HG03565 (cell line): ENCODE results near the gene ANKRD63.

Source experiments
- ATAC-seq: cut with Tn5 transposase; IDR thresholded peaks from one replicate; pipeline ENCODE4 v1.9.1; 2021; ENCODE audit warnings: mild to moderate bottlenecking, moderate library complexity; ENCODE audit not compliant: unreplicated experiment

The ANKRD63 gene

DNA sequence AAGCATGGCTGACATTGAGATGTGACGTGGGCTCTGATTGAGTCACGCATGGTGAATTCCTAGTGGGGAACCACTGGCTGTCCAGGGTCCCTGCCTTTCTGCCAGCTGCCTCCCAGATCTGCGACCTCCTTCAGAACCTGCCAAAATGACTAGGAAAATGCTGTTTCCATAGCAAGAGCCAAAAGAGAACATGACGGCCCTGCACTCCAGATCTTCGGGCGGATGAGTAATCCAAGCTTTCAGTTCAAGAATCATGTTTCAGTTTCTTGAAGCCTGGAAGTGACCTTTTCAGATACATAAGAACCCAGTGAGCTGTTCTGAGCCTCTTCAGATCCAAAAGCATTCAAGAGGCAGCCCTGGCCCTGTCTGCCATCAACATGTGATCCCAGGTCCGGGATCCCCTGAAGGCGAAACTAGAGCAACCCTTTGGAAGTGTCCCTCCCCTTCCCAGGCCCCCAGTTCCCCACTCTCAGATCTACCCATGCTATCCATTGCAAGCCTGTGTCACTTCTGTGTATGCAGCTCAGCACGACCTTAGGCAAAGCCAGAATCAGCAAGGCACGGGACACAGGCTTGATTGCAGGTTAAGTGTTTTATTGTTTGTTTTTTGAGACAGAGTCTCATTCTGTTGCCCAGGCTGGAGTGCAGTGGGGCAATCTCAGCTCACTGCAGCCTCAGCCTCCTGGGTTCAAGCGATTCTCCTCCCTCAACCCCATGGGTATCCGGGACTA, 19.7 kb downstream of the ANKRD63 start:
- no peak for ATAC-seq

DNA sequence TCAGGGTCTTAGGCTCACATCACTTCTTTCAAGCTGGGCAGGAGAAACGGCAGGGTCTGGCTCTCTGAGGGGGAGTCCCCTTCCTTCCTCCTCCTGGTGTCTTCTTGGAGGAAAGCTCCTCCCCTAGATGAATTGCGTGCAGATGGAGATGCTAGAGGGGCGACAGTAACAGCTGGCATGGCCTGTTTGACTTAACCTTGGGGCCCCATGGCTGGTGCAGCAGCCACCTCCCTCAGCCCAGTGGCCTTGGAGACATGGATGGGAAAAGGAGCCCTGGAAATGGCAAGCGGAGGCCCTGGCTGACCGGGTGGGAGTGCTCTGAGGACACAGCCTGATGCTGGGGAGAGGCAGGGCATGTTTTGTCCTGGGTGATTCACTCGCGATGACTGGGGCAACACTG, 23.8 kb downstream of the ANKRD63 start:
- ATAC-seq = no peak

DNA sequence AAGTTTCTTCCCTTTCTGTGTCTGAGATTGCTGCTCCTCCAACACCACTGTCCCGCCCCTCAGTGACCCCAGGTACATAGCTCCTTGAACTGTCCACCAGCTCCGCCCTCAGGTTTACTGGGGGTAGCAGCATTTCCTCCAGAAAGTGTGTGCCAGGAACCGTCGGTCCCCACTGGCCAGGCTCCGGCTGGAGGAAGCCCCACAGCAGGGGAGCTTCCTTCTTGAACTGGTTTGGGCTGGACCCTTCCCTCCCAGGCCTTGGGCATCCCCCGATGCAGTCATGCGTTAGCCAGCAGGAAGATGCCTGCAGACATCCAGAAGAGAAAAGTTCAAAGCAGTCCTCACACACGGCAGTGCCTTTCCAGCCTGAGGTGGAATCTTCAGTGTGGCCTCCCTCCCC, 24.3 kb downstream of the ANKRD63 start:
- no peak for ATAC-seq

DNA sequence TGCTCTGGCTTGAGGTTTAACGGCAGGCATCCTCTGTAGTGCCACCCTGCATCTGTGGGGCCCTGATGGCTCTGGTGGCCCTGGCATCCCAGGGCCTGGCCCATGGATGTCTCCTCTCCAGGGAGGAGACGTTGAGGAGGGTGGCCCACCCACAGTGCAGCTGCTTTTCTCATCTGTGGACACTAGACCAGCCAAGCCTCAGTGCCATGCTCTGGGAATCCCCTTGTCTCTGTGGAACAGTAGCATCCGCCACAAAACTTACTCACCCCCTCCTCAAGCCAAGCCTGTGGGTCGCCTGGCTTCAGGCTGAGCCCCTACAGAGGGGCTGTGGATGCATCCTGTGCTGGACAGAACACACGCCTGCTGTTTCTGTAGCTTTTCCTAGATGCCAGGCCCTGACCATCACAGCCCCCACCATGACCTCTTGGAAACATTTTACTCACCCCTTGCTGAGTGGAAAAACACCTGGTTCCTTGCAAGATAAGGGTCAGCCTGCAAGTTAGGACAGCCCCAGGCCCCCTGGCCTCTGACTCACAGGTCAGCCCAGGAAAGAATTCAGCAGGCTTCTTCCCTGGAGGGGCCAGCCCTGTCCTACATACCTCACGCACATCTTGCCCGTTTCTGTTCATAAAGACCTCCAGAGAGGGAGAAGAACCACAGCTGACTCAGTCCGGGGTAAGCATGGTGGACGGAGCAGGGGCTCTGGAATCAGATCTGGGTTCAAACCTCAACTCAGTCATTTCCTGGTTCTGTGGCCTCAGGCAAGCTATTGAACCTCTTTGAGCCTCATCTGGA, 25.0 kb downstream of the ANKRD63 start:
- no peak for ATAC-seq

DNA sequence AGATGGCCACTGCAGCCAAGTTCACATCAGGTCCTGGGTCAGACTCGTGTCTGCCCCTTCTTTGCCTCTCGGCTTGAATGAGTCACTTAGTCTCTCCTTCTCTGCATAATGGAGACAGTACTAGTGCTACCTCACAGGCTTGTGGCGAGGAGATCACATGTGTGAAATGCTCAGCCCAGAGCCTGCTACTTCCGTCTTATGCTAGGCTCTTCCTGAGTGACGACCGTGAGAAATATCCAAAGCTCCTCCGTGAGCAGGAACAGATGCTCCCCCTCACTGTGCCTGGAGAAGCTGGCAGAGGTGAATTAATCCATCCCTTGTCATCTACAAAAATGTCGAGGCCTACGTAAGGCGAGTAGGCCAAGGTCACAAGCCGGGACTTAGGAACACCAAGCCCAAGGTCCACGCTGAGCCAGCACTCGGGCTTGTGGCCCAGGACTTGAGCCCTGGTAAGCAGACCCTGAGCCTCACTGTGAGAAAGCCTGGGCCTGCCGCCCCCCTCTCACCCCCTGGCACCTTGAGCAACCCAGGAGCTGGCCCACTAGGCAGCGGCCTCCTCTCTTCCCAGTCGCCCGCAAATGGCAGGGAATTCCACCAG, 26.1 kb downstream of the ANKRD63 start:
- no peak for ATAC-seq

DNA sequence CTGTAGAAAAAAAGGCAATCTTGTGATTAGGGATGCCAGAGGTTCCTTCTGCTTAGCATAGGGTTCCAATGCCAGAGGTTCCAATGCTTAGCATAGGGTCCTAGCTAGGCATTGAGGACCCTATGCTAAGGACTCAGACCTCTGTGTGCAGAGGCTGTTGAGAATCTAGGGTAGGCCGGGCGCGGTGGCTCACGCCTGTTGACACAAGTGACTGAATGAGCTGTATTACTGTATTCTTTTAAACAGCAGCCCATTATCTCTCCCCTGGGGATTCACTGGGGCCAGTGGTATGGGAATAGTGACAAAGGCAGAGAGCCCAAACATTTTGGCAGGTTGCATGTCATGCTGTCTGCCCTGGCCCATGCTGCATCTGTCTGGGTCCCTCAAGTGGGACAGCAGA, 27.8 kb downstream of the ANKRD63 start:
- no peak for ATAC-seq

DNA sequence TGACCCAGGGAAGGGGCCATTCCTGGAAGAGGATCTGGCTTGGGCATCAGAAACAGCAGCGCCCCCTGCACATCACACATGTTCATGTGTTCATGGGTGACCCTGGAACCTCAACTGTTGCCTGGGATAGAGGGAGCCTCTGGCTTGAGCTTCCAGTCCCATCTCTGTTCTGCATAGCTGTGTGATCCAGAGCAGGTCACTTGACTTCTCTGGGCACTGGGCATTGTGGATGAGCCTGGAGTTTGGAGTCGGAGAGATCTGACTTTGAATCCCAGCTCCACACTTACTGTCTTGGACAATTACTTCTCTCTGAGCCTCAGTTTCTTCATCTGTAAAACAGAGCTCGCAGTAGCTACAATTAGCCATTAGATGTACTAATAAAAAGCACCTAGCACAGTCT, 28.4 kb downstream of the ANKRD63 start:
- no peak for ATAC-seq

DNA sequence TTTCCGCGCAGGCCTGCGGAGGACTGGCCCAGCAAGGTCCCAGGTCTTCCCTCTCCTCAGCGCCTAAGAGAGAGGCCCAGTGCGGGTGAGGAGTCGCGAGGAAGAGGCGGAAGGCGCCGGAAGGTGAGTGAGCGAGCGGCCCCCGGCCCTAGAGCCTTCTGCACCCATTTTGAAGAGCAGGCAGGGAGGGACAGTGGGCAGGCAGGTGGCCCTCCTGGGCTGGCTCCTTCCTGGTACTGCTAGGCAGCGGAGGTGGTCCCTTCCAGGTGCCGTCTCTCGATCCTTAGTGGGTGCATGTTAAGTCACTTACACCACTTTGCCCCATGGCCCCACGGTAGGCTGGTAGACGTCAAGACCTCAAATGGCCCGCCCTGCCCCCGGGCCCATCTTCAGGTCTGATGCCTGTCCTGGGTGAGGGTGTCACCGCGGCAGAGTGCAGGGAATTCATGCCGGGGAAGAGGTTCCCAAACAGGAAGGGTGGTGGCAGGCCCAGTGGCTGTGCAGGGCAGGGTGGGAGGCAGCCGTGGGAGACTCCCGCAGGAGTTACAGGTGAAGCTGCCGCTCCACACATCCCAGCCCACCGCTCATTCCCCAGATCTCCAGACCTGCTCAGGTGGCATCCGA, 29.6 kb downstream of the ANKRD63 start:
- ATAC-seq = no peak

DNA sequence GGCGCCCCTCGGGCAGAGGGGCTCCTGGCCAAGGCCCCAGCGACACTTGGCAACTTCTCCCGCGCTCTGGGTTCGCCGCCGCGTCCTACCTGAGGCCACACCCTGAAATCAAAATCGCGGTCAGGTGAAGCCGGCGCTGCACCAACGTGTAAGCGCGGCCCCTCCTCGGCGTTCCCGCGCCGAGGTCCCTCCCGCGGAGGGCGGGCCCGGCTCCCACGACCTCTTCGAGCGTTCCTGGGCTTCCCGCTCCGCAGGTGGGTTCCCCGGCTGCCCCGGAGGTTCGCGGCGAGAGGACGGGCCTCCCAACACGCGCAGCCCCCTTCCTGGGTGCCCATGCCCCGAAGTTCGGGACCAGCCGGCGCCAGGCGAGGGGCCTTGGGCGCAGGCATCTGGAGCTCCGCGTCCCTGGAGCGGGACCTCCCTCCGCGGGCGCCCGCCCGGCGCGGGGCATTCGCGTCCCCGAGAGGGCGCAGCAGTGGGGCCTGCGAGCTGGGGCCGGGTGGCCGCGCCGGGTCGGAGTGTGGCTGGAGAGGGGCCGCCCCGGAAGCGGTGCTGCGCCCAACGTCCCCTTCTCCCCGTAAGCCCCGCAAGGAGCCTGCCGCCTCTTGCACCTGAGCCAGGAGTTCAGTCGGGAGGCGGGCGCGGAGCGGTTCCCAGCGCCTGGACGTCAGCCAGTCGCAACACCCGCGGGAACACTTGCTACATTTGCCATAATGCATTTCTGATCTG, 30.3 kb downstream of the ANKRD63 start:
- ATAC-seq = no peak

DNA sequence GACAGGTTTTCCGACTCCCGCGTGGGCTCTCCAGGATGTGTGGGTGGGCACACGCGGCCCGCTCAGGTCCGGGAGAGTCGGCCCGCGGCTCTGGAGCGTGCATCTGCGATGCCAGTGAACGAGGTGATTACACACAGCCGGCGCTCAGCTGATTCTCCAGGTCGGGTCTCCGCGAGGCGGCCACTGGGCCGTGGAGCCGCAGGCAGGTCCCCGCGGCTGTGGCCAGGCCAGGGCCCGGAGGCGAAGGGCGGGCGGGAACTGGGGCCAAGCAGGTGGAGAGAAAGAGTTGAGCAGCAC, 30.8 kb downstream of the ANKRD63 start:
- no peak for ATAC-seq

DNA sequence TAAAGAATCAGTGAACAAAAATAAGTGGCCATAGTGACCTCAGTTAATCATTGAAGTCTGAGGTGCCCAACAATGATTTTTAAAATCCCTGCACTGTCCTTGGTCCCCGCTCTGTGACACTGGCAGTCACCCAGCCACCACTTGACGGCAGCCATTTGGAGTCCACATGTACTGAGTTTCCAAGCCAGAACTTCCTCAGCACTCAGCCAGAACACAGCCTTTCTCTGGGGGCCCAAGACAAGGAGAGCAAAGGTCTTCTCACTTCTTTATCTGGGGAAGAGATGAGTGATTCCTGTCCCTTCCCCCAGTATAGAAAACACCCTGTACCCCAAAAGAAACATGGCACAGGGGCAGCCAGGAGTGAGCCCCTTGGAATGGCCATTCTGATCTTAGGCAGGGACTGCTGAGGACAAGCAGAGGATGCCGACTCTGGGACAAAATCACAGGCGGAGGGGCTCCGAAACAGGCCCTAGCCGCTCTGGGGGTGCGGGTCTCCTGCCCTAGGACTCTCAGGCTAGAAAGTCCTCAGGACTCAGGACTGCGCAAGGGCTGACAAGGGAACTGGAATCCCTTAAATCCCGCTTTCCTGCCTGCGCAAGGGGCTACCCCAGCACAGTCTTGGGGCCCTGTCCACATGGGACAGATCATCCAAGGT, 31.3 kb downstream of the ANKRD63 start:
- no peak for ATAC-seq

DNA sequence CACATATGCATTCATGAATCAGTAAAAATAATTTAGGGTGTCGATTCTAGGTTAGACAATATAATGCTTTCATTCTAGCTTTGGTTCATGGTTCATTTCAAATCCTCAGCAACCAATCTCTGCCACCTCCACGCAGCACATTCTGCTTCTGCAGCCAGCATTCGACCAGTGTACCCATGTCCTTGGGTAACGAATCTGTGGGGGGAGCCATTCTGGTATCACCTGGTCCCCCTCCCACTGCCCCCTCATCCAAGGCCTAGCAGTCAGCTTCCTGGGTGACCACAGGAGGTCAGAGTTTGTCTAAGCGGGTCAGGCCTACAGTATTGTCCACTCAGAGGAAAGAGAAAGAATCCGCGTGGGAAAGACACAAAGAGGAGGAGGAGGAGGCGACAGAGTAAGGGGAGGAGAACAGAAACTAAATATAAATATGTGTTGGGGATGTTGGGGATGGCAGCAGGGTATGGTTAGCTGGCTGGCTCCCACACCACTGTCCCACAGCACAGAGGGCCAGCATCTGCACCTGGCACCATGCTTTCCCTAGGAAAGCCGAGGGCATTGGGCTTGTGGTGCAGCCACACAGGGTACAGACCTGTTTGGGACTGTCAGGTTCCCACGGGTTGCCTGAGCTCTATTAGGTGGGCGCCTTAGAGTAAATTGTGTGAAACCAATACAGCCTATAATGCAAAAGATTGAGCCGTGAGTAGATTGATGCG, 31.9 kb downstream of the ANKRD63 start:
- ATAC-seq = no peak

DNA sequence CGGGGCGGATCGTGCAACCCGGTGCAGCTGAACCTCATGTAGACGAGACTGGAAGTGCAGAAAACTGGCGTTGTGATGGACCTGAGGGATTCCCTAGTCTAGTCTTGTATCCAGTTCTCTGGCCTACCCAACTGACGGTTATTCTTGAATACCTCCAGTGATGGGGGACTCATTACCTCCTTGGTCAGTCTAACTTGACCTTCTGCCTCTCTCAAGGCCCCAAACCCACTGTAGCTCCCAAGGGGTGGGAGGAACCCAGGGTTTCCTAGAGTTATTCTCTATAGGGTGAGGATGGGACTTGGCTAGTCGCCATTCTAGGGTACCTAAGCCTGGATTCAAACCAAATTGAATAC, 32.6 kb downstream of the ANKRD63 start:
- no peak for ATAC-seq

DNA sequence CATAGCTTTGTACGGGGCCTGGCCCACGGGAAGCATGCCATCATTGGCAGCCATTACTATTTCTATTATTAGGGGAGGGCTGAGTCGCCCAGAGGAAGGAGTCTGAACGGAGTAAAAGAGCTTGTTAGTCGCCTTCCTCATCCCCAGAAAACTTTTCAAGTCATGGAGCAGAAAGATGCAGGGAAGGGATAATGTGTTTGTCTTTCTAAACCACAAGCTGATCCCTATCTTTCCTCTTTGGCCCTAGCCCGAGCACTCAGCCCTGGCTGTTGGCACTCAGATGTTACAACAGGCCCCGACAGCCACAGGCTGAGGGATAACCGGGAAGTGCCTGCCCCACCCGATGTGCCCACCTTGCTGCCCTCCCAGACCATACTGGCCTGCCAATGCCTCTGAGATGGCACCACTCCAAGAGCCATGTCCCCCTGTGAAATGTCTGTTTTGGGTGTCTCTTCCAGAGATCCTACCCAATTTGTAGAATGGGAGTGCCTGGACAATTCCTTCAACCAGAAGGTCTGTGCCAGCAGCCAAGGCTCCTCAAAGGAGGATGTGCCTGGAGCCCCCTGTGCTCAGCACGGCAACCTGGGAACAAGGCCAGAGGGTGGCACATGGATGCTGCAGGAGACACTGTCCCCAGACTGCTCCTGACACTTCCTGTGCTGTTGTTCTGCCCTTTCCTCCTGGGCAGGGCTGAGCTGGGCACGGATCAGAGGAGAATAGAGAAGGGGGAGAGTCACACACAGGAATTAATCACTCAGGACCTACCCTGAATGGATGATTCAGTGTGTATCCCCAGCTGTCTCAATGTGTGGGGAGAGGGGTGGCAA, 33.2 kb downstream of the ANKRD63 start:
- no peak for ATAC-seq

DNA sequence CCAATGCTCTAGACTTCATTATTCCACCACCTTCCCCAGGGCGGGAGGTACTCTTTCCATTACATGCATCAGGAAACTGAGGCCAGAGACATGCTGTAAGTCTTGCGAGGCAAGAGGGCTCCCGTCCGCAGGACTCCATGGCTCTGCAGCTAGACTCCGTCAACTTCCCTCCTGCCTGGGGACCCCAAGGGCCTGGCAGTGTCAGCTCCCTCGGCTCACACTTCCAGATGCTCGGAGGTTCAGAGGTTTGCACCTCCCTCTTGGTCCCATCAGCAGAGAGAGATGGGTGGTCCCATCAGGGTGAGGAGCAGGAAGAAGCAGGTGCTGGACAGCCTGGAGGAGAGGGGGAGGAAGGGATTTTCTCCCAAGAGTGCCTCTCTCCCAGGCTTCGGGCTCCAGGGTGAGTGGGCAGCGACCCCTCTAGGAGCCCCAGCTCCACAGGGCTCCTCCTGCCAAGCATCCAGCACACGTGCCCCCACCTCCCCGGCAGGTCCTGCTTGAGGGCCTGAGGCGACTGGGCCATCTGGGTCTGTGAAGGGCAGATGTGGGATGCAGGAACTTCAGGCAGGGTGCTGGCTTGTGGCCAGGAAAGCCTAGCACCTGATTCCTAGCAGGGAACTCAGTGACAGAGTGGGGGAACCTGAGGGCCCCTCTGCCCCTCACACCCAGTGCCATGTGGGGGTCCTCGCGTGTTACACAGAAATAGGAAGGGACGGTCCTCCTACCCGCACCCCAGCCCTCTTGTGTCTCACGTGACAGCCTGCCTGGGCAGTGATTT, 34.7 kb downstream of the ANKRD63 start:
- ATAC-seq = no peak

DNA sequence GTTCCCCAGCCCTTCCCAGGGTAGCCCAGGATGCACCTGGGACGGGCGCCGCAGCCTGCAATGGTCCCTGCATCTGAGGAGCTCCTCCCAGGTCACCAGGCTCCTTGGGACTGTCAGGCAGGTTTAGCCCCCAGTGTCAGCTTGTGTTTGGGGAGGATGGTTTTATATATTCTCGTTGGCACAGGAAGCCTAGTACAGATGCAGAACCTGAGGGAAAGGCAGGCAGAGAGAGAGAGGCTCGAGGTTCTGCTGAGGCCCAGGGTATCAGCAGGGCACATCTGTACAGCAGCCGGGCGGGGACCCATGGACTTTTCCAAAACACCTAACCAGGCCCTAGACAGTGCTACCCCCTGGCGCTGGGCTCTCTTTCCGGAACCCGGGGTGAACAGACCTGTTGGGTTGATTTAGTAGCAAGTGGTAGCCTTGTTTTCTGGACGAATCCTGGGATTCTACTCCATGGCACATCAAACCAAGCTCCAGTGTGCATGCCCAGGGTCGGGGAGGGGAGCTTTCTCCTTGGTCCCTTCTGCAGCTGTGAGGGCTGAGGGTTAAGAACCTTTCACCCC, 35.4 kb downstream of the ANKRD63 start:
- no peak for ATAC-seq

DNA sequence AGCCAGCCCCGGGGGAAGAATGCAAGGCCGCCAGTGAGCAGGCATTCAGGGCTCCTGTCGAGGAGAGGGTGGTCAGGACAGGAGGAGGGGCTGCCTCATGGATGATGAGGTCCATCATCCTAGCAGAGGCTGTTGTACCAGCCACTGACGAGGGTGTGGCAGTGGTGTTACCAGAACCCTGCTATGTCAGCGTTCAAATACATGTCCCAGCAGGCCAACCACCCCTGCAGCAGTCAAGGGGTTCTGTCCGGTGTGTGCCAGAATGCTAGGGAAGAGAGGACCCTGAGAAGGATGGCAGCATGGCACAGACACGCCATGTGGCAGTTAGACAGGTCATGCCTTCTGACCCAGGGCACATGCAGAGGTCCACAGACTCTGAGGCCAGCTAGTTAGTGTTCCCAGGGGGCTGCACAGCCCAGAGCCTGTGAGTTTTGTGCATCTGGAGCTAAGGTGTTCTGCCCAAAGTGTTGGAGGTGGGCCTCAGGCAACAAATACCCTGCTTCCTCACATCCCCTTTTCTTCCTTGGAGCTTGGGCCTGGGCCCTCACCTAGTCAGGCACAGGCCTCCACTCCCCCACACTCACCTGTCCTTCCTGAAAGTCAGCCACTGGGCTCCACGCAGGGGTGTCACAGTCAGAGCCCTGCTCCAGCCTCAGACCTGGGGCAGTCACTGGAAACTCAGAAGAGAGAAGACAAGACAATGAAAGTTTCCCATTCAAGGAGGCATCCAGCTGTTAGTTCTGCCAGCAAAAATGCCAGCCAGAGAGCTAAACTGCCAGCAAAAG, 36.2 kb downstream of the ANKRD63 start:
- ATAC-seq = no peak
